ENCODE data around the gene SUCLG2. TPM values are rescaled to one million over a fixed set of nuclear protein-coding genes. Genes with fewer than 3 reads are reported as not detected.

The SUCLG2 gene
- total RNA-seq, 1 experiment from 2014 or later = 59.4 TPM

DNA sequence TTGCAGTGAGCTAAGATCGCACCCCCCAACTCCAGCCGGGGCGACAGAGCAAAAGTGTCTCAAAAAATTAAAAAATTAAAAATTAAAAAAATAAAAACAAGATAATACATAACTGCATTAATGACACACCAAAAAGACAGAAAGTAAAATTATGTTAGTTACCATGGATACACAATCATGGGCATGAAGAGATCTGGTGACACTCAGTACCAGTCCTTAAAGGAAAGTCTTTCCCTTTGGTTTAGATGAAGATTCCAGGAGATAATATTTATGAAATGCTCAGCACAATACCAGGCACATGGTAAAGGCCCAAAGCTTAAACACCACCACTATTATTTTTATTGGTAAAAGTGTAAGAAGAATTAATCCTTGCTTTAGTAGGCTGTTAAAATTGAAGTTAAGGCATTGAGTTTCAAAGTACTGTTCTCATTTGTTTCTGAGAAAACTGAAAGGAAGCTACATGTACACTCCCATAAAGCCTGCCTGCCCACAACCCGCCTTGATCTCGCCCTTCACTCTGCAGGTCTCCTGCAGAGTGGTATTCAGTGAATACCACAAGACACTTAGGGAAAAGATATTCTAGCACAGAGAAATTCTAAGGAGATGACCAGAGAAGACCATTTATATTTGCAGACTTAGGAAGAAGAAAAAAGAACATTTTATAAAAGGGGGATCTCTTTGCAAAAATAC, 52.3 kb downstream of the SUCLG2 start:
- H3K9me3 ChIP-seq (ENCODE audit: insufficient read depth, low read depth) = no peaks in the 10 kb centered on the region
- intact Hi-C loops (cut with micrococcal nuclease; ENCODE audit: unreplicated experiment) = no loop called here
- H3K27ac ChIP-seq = no peak overlapping the region
- ChIA-PET POLR2A (ENCODE audit: unreplicated experiment) (interaction anchor here (0.6 kb wide), 1 partner anchor 17 kb away, joined by 3 read pairs; no protein-coding TSS in a partner anchor), CTCF (no interaction called here)
- BruUV-seq (replicated peaks) = no TSS peak
- no peaks in the 10 kb centered on the region for H3F3A ChIP-seq (ENCODE audit: insufficient read depth, low read depth)
- H3K4me3 ChIP-seq = no peak overlapping the region
- H3K4me2 ChIP-seq = no peak overlapping the region
- no peaks in the 10 kb centered on the region for H3K27me3 ChIP-seq (ENCODE audit: insufficient read depth, low read depth)
- no peaks in the 10 kb centered on the region for H3K4me1 ChIP-seq (replicated peaks; ENCODE audit: insufficient read depth)
- H3K79me2 ChIP-seq (ENCODE audit: low read depth) = no peaks in the 10 kb centered on the region
- no peaks in the 10 kb centered on the region for H4K20me1 ChIP-seq (ENCODE audit: insufficient read depth)
- DNase-seq = no peak
- no peaks in the 10 kb centered on the region for H3K36me3 ChIP-seq (ENCODE audit: low read depth)
- no peaks in the 10 kb centered on the region for H3K9me2 ChIP-seq (ENCODE audit: insufficient read depth)
- TF ChIP-seq, protein P1, sequence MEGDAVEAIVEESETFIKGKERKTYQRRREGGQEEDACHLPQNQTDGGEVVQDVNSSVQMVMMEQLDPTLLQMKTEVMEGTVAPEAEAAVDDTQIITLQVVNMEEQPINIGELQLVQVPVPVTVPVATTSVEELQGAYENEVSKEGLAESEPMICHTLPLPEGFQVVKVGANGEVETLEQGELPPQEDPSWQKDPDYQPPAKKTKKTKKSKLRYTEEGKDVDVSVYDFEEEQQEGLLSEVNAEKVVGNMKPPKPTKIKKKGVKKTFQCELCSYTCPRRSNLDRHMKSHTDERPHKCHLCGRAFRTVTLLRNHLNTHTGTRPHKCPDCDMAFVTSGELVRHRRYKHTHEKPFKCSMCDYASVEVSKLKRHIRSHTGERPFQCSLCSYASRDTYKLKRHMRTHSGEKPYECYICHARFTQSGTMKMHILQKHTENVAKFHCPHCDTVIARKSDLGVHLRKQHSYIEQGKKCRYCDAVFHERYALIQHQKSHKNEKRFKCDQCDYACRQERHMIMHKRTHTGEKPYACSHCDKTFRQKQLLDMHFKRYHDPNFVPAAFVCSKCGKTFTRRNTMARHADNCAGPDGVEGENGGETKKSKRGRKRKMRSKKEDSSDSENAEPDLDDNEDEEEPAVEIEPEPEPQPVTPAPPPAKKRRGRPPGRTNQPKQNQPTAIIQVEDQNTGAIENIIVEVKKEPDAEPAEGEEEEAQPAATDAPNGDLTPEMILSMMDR (conservative IDR thresholded peaks at IDR 0.05) = no peak
- no peak for TF ChIP-seq EZH2 (IDR thresholded peaks at IDR 0.05; ENCODE audit: low read depth)
- H2AFZ ChIP-seq = no peak overlapping the region

DNA sequence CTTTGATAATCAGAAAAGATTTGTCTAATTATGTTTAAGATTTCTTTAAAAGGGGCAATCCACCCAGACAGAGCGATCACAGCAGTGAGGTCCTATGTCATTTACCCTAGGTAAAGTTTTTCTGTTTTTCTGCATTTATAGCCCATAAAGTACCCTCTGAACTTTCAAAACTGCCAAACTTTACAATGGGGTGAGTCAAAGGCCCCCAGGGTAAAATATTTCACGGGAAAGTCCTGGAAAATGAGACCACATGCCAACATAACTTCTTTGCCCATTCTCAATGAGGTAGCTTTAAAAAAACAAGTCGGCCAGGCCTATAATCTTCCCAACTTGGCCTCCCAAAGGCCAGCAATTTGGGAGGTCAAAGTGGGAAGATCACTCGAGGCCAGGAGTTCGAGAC, 53.0 kb downstream of the SUCLG2 start:
- ChIA-PET POLR2A (ENCODE audit: unreplicated experiment) (interaction anchor here (0.7 kb wide), 1 partner anchor 204 kb away, joined by 4 read pairs; no protein-coding TSS in a partner anchor), CTCF (no interaction called here)
- Histone ChIP-seq H3K27me3 (ENCODE audit: insufficient read depth, low read depth) (no peaks in the 10 kb centered on the region), H3K4me3 (no peak overlapping the region), H3K27ac (no peak overlapping the region), H2AFZ (no peak overlapping the region), H3K9me2 (ENCODE audit: insufficient read depth) (no peaks in the 10 kb centered on the region), H3K36me3 (ENCODE audit: low read depth) (no peaks in the 10 kb centered on the region), H3K9me3 (ENCODE audit: insufficient read depth, low read depth) (no peaks in the 10 kb centered on the region), H3K4me1 (replicated peaks; ENCODE audit: insufficient read depth) (no peaks in the 10 kb centered on the region), H3F3A (ENCODE audit: insufficient read depth, low read depth) (no peaks in the 10 kb centered on the region), H3K4me2 (no peak overlapping the region), H4K20me1 (ENCODE audit: insufficient read depth) (no peaks in the 10 kb centered on the region), H3K79me2 (ENCODE audit: low read depth) (no peaks in the 10 kb centered on the region)
- TF ChIP-seq EZH2 (IDR thresholded peaks at IDR 0.05; ENCODE audit: low read depth) = no peak
- TF ChIP-seq, protein P1 (conservative IDR thresholded peaks at IDR 0.05) = no peak
- BruUV-seq (replicated peaks) = no TSS peak
- intact Hi-C loops (cut with micrococcal nuclease; ENCODE audit: unreplicated experiment) = no loop called here
- no peak for DNase-seq

DNA sequence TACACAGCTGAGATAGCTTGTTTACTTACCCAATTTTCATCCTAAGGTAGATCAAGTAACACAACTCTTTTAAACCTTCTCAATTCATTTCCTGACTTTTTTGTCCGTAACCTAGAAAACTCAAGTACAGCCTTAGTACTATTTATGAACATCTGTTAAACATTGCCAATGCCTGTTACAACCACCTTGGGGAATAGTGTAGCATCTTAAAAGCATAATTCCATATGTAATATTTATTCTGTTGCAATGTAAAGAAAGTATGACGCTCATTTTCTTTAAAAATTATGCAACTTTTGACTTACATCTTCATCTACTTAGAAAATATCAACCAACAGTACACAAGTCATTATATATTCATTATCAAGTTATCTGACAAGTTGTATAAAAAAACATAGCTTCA, 54.6 kb downstream of the SUCLG2 start:
- H3F3A ChIP-seq (ENCODE audit: insufficient read depth, low read depth) = no peaks in the 10 kb centered on the region
- TF ChIP-seq, protein P1 (conservative IDR thresholded peaks at IDR 0.05) = no peak
- TF ChIP-seq EZH2 (IDR thresholded peaks at IDR 0.05; ENCODE audit: low read depth) = no peak
- POLR2A ChIA-PET (ENCODE audit: unreplicated experiment) = no interaction called here
- H3K36me3 ChIP-seq (ENCODE audit: low read depth) = no peaks in the 10 kb centered on the region
- no peaks in the 10 kb centered on the region for H3K27me3 ChIP-seq (ENCODE audit: insufficient read depth, low read depth)
- H3K79me2 ChIP-seq (ENCODE audit: low read depth) = no peaks in the 10 kb centered on the region
- H4K20me1 ChIP-seq (ENCODE audit: insufficient read depth) = no peaks in the 10 kb centered on the region
- no peaks in the 10 kb centered on the region for H3K9me3 ChIP-seq (ENCODE audit: insufficient read depth, low read depth)
- DNase-seq = no peak
- H2AFZ ChIP-seq = no peak overlapping the region
- no peak overlapping the region for H3K27ac ChIP-seq
- H3K4me1 ChIP-seq (replicated peaks; ENCODE audit: insufficient read depth) = no peaks in the 10 kb centered on the region
- no peaks in the 10 kb centered on the region for H3K9me2 ChIP-seq (ENCODE audit: insufficient read depth)
- CTCF ChIA-PET = no interaction called here
- H3K4me2 ChIP-seq = no peak overlapping the region
- intact Hi-C loops (cut with micrococcal nuclease; ENCODE audit: unreplicated experiment) = no loop called here
- no peak overlapping the region for H3K4me3 ChIP-seq
- BruUV-seq (replicated peaks) = no TSS peak
